HG03095 (cell line): ENCODE results near the gene C11orf71.

ENCODE experiments used
- ATAC-seq: cut with Tn5 transposase; IDR thresholded peaks from one replicate; pipeline ENCODE4 v1.9.1; 2021; ENCODE audit warnings: moderate library complexity; ENCODE audit not compliant: unreplicated experiment

The C11orf71 gene

GRCh38 chr11:114359342-114359741 is 41.0 kb downstream of the C11orf71 start:
- no peak for ATAC-seq

DNA sequence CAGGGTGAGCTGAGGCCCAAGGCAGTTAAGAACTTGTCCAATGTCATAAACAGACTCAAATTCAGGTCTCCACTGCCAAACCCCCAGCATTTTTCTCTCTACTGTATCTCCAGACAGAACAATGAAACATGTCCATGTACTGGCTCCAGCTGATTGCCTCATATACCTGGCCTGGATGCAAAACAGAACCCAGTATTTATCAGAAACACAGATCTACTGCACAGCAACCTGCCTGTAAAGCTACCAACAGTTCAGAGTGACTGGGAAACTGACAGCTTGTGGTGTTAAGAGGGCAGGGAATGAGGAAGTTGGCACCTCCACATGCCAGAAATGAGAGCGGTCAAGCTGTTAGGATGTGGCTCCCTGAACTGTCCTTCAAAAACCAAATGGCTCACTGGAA is 41.6 kb downstream of the C11orf71 start:
- ATAC-seq: no peak

GRCh38 chr11:114354076-114354475 is 46.2 kb downstream of the C11orf71 start:
- ATAC-seq: no peak

DNA sequence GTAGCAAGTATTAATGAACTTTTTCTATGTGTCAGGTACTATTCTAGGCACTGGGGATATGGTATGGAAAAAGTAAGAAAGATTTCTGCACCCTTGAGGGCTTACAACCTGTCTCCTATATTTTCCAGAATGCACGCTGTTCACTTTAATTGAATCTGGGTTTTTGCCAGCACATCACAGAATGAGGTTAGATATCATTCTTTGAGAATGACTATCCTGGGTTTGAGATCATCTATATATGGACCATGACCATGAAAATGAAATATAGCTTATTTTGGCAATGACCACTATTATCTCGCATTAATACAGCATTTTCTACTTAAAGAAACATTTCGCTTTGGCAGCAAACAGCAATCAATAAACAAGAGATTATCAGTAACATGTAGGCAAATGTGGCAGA is 46.9 kb downstream of the C11orf71 start:
- no peak for ATAC-seq

GRCh38 chr11:114350022-114350421 is 50.3 kb downstream of the C11orf71 start:
- no peak for ATAC-seq
